GM19238 (cell line): ENCODE results near the gene PRDM15.

Source experiments
- DNase-seq: peaks from one replicate; pipeline ENCODE4 v3.0.0; 2011; ENCODE audit warnings: low spot score; ENCODE audit not compliant: insufficient read length

PRDM15 gene

DNA sequence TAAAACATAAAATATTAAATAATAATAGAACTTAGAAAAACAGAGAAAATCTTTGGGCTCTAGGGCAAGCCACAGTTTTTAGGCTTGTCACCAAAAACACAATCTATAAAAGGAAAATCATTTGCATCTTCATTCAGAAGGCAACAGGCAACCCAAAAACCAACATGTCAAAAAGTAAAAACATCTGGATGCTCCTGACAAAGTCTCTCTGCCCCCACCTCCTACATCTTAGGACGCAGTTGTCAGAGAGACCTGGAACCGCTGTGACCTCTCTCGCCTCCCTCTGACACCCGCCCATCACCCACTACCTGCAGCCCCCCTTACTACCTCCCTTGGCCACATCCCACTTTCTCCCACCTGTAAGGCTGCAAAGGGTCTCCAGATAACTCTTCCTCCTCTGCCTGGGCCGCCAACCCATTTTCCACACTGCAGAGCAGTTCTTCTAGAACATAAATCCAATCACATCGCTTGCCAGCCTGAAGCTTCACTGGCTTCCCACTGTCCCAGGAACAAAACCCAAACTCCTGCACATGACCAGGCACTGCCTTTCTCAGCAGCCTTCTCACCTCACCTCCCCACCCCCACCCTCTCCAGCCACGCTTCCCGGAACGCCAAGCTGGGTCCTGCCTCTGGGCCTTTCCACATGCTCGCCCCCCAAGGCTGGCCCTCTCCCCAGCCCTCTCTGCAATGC lies 14.7 kb downstream of the PRDM15 start:
- DNase-seq, result no peak

DNA sequence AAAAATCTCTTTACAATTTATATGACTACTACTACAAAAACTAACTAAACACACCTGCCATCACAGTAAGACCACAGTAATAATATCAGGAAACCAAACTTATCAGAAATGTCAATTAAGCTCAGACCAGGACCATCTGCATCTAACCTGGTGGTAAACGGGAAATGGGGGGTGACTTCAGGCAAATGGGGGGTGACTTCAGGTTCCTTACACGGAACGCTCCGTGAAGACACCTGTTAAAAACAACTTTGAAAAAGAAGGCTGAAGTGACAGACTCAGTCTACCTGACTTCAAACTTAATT lies 15.8 kb downstream of the PRDM15 start:
- DNase-seq, result no peak

DNA sequence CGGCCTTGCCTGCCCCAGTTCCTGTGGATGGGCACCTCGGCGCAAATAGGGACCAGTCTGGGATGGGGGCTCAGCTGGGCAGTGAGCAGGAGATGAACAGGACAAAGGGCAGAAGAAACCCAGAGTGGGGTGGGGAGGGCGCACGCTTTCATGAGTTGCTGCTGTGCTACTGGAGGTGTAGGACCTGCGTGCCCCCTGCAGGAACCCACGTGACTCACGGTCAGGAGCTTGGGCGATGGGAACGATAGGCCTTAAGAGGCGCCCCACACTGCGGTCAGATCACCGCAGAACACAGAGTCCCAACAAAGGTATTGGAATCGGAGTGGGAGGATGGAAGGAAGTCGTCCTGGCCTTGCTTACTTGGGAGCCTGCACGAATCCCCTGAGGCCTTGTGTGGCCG lies 17.2 kb downstream of the PRDM15 start:
- DNase-seq, result no peak

DNA sequence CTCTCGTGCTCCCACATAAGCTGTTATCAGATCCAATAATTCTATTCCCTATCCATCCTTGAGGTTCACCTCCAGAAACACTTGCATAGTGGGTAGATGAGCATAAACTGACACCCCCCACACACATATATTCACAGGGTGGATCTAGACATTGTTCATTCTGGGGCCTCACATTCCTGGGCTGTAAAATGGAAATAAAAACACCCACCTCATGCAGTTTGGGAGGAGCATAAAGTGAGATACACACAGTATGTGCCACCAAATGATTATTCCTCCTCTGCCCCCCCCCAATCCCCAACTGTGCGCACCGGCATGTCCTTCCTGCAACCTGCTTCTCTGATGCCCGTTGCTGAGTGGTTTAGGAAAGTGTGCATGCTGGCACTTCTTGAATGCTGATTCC lies 17.9 kb downstream of the PRDM15 start:
- DNase-seq, result no peak

GRCh38 chr21:41859297-41859980 lies 19.7 kb downstream of the PRDM15 start:
- no peak for DNase-seq

DNA sequence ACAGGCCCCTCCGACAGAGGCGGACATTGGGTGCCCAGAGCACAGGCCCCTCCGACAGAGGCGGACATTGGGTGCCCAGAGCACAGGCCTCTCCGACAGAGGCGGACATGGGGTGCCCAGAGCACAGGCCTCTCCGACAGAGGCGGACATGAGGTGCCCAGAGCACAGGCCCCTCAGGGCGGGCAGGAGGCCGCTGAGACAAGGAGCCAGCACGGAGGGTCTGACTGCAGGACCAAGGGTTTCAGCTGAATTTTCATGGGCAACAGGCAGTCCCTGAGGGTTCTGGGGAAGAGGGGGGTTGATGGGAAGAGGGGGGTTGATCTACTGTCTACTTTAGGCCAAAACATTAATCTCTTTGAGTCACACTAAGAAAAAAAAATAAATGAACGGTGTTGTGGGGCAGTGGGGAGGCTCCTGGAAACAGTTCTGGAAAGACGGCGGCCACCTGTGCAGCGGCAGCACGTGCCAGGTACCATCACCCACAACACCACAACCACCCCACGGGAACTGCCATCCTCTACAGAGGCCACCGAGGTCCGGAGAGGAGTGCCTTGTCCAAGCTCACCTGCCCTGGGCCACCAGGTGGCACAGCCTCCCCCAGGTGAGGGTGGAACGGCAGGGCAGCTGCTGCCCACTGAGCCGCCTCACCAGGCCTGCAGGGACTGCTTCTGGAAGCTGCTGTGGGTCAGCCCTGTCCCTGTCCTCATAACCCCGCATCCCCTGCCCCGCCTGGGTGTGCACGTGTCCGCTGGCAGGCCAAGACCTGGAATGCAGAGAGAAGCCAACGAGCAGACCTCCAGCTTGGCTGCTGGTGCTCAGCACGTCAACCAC lies 20.5 kb downstream of the PRDM15 start:
- DNase-seq, result no peak

GRCh38 chr21:41857771-41858300 lies 21.3 kb downstream of the PRDM15 start:
- DNase-seq, result no peak

DNA sequence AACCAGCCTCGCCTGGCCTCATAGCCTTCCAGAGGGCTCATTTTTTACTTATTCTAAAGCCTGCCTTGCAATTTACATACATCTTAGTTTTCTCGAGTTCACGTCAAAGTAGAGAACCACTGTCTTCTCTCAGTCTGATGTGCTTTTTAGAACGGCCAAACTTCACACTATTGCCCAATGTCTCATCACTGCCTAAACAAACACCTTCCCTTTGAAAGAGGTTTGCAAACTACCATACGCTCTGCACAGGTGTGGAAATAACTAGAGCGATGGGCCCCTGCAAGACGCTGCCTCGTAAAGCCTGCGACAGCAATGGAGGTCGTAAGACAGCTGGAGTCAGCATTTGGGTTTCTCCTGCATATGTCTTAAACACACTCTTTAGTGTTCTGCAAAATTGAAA lies 22.6 kb downstream of the PRDM15 start:
- DNase-seq, result no peak

GRCh38 chr21:41854426-41854995 lies 24.6 kb downstream of the PRDM15 start:
- DNase-seq, result no peak

- DNase-seq, result no peak
Measured at GRCh38 chr21:41852929-41853320, 26.2 kb downstream of the PRDM15 start.

- DNase-seq, result no peak
Measured at GRCh38 chr21:41852151-41852928, 26.8 kb downstream of the PRDM15 start.

DNA sequence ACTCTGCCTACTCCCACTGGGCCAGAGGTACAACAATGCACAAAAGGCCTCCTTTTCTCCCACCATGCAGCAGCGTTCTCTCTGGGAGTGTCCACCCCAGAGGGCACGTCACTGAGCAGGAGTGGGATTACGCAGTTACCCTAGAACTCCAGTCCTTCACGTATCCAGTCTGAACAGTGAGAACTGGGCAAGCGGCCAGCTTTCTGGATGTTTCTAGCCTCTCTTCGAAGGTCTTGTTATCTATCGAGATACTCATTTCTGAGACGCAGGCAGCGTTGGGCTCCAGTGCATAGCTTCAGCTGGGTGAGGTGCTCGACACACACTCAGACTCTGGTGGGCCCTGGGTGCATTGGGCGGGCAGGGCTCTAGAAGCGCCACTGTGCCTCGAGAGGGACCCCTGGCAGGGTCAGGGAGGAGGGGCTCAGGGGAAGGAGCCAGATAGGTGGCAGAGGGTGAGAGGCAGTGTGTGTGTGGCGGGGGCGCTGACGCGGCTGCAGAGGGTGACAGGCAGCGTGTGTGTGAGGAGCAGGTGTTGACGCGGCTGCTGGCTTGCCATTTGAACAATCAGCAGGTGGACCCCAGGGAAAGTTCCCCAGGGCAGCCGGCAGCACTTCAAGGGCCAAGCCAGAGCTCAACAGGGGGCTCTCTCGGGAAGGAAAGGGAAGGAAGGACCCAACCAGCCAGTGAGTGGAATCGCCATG lies 27.9 kb downstream of the PRDM15 start:
- no peak for DNase-seq

- no peak for DNase-seq
Measured at GRCh38 chr21:41850085-41850484, 29.1 kb downstream of the PRDM15 start.

- no peak for DNase-seq
Measured at GRCh38 chr21:41848958-41849580, 30.1 kb downstream of the PRDM15 start.

GRCh38 chr21:41848533-41848932 lies 30.6 kb downstream of the PRDM15 start:
- DNase-seq, result no peak

DNA sequence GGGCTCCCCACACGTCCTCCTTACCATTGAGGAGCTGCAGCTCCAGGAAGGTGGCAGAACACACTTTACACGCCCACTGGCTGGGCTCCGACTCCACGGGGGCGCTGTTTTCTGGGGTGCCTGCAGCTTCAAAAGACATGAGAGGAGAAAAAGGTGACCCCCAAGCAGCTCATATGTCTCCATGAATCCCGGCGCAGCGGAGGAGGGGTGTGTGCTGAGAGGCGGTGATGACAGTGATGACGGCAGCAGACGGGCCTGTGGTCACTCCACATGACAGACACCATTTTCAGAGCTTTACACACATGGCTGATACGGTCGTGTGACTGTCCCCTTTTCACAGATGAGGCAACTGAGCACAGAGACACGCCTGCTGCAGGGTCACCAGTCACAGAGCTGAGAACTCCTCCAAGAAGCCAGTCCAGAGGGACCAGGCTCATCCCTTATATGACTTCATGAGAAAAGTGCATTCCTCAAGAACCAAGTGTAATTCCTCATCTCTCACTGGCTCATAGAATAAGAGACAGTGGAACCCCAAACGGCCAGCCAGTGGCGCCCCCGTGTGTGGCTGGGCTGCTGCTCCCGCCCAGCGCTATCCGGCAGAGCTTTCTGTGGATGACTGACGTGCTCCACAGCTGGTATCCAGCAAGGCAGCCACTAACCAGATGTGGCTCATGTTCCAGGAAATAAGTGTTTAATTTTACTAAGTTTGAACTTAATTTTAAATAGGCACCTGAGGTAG lies 31.9 kb downstream of the PRDM15 start:
- DNase-seq, result no peak

DNA sequence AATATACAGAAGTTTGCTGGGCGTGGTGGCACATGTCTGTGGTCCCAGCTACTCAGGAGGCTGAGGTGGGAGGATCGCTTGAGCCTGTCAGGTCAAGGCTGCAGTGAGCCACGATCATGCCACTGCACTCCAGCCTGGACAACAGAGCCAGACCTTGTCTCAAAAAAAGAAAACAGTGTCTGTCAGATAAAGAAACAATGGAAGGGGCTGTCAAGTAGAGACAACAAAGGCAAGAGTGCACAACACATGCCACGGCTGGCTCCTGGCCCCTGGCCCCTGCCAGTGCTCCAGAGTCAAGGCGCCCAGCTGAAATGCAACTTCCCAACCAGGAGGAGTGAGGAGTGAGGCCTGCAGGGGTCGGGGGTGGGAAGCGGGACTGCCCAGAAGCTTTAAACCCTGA lies 32.6 kb downstream of the PRDM15 start:
- DNase-seq, result no peak

DNA sequence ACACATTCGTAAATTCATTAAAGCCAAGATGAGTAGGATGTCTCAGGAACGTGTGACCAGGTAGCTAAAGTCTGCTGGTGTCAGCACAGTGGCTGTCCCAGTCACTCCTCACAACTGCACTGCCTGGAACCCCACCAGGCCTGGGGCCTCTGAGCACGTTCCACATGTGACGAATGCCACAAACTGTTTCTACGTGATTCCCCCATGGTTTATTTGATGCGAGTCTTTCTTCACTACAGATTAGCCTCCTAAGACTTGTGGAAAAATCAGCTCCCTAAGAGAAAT lies 33.2 kb downstream of the PRDM15 start:
- no peak for DNase-seq

GRCh38 chr21:41845310-41846032 lies 33.7 kb downstream of the PRDM15 start:
- no peak for DNase-seq
